ENCODE measurements around the gene TNFSF9. TPM values are rescaled to one million over a fixed set of nuclear protein-coding genes. Genes with fewer than 3 reads are reported as not detected.
"Not testable (repeated sequence)": the region's sequence is repeated elsewhere in the genome, so short reads cannot be mapped to it uniquely, and the experiment has no call there.

Gene TNFSF9
- total RNA-seq, 2 experiments from 2014 or later: 1.5 to 1.8 TPM

GRCh38 chr19:6579450-6580178, 48.8 kb downstream of the TNFSF9 start:
- POLR2A ChIA-PET: no interaction called here
- H3K36me3 ChIP-seq (ENCODE audit: insufficient read depth, low read length): no peaks in the 10 kb centered on the region
- TF ChIP-seq, protein P1, sequence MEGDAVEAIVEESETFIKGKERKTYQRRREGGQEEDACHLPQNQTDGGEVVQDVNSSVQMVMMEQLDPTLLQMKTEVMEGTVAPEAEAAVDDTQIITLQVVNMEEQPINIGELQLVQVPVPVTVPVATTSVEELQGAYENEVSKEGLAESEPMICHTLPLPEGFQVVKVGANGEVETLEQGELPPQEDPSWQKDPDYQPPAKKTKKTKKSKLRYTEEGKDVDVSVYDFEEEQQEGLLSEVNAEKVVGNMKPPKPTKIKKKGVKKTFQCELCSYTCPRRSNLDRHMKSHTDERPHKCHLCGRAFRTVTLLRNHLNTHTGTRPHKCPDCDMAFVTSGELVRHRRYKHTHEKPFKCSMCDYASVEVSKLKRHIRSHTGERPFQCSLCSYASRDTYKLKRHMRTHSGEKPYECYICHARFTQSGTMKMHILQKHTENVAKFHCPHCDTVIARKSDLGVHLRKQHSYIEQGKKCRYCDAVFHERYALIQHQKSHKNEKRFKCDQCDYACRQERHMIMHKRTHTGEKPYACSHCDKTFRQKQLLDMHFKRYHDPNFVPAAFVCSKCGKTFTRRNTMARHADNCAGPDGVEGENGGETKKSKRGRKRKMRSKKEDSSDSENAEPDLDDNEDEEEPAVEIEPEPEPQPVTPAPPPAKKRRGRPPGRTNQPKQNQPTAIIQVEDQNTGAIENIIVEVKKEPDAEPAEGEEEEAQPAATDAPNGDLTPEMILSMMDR (IDR thresholded peaks at IDR 0.05): no peak
- Mint-ChIP-seq H3K4me1 (ENCODE audit: low read depth) (no peaks in the 10 kb centered on the region), H3K4me3 (no peak overlapping the region), H3K27ac (no peak overlapping the region), H3K9me3 (no peaks in the 10 kb centered on the region), H3K27me3 (peaks cover 9% of the 10 kb centered on the region), H3K36me3 (ENCODE audit: low read depth) (no peaks in the 10 kb centered on the region)
- no peak for ATAC-seq (ENCODE audit: poor library complexity)
- no peak for DNase-seq
- CTCF ChIA-PET: no interaction called here
- no peaks in the 10 kb centered on the region for H3K27me3 ChIP-seq (ENCODE audit: control insufficient read depth in 1 of 2, insufficient read depth in 2 of 2, low read length in 2 of 2)
- peaks cover 0 to 3% of the 10 kb centered on the region in 2 experiments for H3K9me3 ChIP-seq (ENCODE audit: control insufficient read depth in 1 of 2, insufficient read depth in 1 of 2, low read length in 2 of 2)
- H3K27ac ChIP-seq (ENCODE audit: low read depth in 1 of 2, low read length in 2 of 2): no peak overlapping the region
- intact Hi-C loops (cut with DNase I, micrococcal nuclease): no loop called here
- H3K4me1 ChIP-seq (ENCODE audit: insufficient read depth, low read length): peaks cover 8% of the 10 kb centered on the region
- H3K4me3 ChIP-seq (ENCODE audit: low read length): no peak overlapping the region

DNA sequence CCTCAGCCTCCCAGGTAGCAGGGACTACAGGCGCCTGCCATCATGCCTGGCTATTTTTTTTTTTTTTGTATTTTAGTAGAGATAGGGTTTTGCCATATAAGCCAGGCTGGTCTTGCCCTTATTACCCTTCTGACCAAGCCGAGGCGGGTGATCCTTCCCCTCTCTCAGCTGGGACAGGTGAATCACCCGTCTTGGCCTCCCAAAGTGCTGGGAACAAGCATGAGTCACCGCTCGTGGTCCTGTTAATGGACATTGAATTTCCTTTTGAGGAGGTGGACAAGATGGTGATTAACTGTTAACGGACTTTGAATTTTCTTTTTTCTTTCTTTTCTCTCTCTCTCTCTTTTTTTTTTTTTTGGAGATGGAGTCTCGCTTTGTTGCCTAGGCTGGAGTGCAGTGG, 49.5 kb downstream of the TNFSF9 start:
- POLR2A ChIA-PET: interaction anchor here (0.6 kb wide), 1 partner anchor 221 kb away, joined by 3 read pairs; no protein-coding TSS in a partner anchor
- intact Hi-C loops (cut with DNase I, micrococcal nuclease): no loop called here
- peaks cover 0 to 3% of the 10 kb centered on the region in 2 experiments for H3K9me3 ChIP-seq (ENCODE audit: control insufficient read depth in 1 of 2, insufficient read depth in 1 of 2, low read length in 2 of 2)
- ATAC-seq (ENCODE audit: poor library complexity) (no peak), DNase-seq (peak in 2 of 14 experiments; percentile 25 to 40)
- Mint-ChIP-seq H3K9me3 (no peaks in the 10 kb centered on the region), H3K27me3 (peaks cover 9% of the 10 kb centered on the region), H3K4me3 (no peak overlapping the region), H3K36me3 (ENCODE audit: low read depth) (no peaks in the 10 kb centered on the region), H3K4me1 (ENCODE audit: low read depth) (no peaks in the 10 kb centered on the region), H3K27ac (no peak overlapping the region)
- no peak overlapping the region for H3K4me3 ChIP-seq (ENCODE audit: low read length)
- H3K27ac ChIP-seq (ENCODE audit: low read depth in 1 of 2, low read length in 2 of 2): no peak overlapping the region
- peaks cover 8% of the 10 kb centered on the region for H3K4me1 ChIP-seq (ENCODE audit: insufficient read depth, low read length)
- TF ChIP-seq, protein P1 (IDR thresholded peaks at IDR 0.05): no peak
- CTCF ChIA-PET: no interaction called here
- no peaks in the 10 kb centered on the region for H3K27me3 ChIP-seq (ENCODE audit: control insufficient read depth in 1 of 2, insufficient read depth in 2 of 2, low read length in 2 of 2)
- H3K36me3 ChIP-seq (ENCODE audit: insufficient read depth, low read length): no peaks in the 10 kb centered on the region

GRCh38 chr19:6582515-6583484, 52.0 kb downstream of the TNFSF9 start:
- H3K4me3 ChIP-seq (ENCODE audit: low read length); H3K9me3 Mint-ChIP-seq; H3K27ac Mint-ChIP-seq; H3K36me3 ChIP-seq (ENCODE audit: insufficient read depth, low read length); DNase-seq; H3K36me3 Mint-ChIP-seq (ENCODE audit: low read depth); ATAC-seq (ENCODE audit: poor library complexity); H3K4me3 Mint-ChIP-seq; H3K27ac ChIP-seq (ENCODE audit: low read depth in 1 of 2, low read length in 2 of 2); CTCF ChIA-PET; H3K9me3 ChIP-seq (ENCODE audit: control insufficient read depth in 1 of 2, insufficient read depth in 1 of 2, low read length in 2 of 2); intact Hi-C loops (cut with DNase I, micrococcal nuclease): not testable (repeated sequence)
- Mint-ChIP-seq H3K4me1 (ENCODE audit: low read depth) (peaks cover 12% of the 10 kb centered on the region), H3K27me3 (peaks cover 29% of the 10 kb centered on the region)
- POLR2A ChIA-PET: interaction anchor here (0.7 kb wide), 1 partner anchor 9 kb away, joined by 6 read pairs; no protein-coding TSS in a partner anchor
- Histone ChIP-seq H3K27me3 (ENCODE audit: control insufficient read depth in 1 of 2, insufficient read depth in 2 of 2, low read length in 2 of 2) (peaks cover 5 to 19% of the 10 kb centered on the region in 2 experiments), H3K4me1 (ENCODE audit: insufficient read depth, low read length) (peaks cover 11% of the 10 kb centered on the region)

Other genes with a start within 250 kb of the TNFSF9 start
- gene ACER1, start 197.4 kb upstream of the TNFSF9 start, total RNA-seq: 1 to 10 TPM; 2.7 to 3.1 TPM
- gene CLPP, start 169.5 kb upstream of the TNFSF9 start, total RNA-seq: 10 to 100 TPM; 86.7 to 96.4 TPM
- 10 to 100 TPM; 75.3 to 78.7 TPM for gene ALKBH7, start 158.2 kb upstream of the TNFSF9 start, total RNA-seq
- gene PSPN, start 155.1 kb upstream of the TNFSF9 start, total RNA-seq: under 1 TPM; 0.81 to 0.85 TPM
- 10 to 100 TPM; 56.1 to 61.1 TPM for gene GTF2F1, start 137.9 kb upstream of the TNFSF9 start, total RNA-seq
- 100 to 1,000 TPM; 128 to 143 TPM for gene KHSRP, start 106.2 kb upstream of the TNFSF9 start, total RNA-seq
- under 1 TPM; 0.30 to 0.50 TPM for gene SLC25A41, start 97.3 kb upstream of the TNFSF9 start, total RNA-seq
- 10 to 100 TPM; 10.5 to 10.8 TPM for gene SLC25A23, start 71.2 kb upstream of the TNFSF9 start, total RNA-seq
- 1 to 10 TPM; 7.9 to 9.4 TPM for gene CRB3, start 66.8 kb upstream of the TNFSF9 start, total RNA-seq
- gene DENND1C, start 49.2 kb upstream of the TNFSF9 start, total RNA-seq: 100 to 1,000 TPM; 111 to 118 TPM
- gene TUBB4A, start 28.7 kb upstream of the TNFSF9 start, total RNA-seq: under 1 TPM; 0.53 to 0.88 TPM
- gene CD70, start 60.1 kb downstream of the TNFSF9 start, total RNA-seq: not detected
- 1 to 10 TPM; 2.5 to 2.6 TPM for gene TNFSF14, start 139.1 kb downstream of the TNFSF9 start, total RNA-seq
- under 1 TPM in 1 of 2 experiments, not detected in 1; 0.55 TPM for gene C3, start 189.6 kb downstream of the TNFSF9 start, total RNA-seq
- gene GPR108, start 206.6 kb downstream of the TNFSF9 start, total RNA-seq: 10 to 100 TPM; 34.5 to 36.6 TPM
- 1 to 10 TPM; 1.6 to 1.9 TPM for gene TRIP10, start 208.7 kb downstream of the TNFSF9 start, total RNA-seq
- gene SH2D3A, start 236.4 kb downstream of the TNFSF9 start, total RNA-seq: 10 to 100 TPM; 39.2 to 41.3 TPM
- gene VAV1, start 241.7 kb downstream of the TNFSF9 start, total RNA-seq: 10 to 100 TPM; 70.0 to 70.1 TPM